K562 (cell line): ENCODE measurements around the gene PGAP2. TPM values are rescaled to one million over a fixed set of nuclear protein-coding genes. Genes with fewer than 3 reads are reported as not detected.
A peak's percentile ranks its signal among the peaks of the same experiment; 100 is the strongest.

Experiments
- EP300 ChIP-seq: IDR thresholded peaks from 2 replicates; pipeline ENCODE4 v1.6.1; 2012; ENCODE audit warnings: low read length, improper control_type of control experiment
- ETV1 ChIP-seq: fragments of 450-650 bp; conservative IDR thresholded peaks from 2 replicates; pipeline ENCODE4 v1.6.1; 2016; ENCODE audit warnings: missing genetic modification characterization, control low read depth, low read depth, missing compliant biosample characterization
- FOXK2 ChIP-seq, 2 experiments: fragments of 450-650 bp; IDR thresholded peaks in 1 of 2; conservative IDR thresholded peaks in 1 of 2; 2 replicates each; pipeline ENCODE4 v1.6.1; 2016; ENCODE audit warnings: low read depth in 2 of 2, mild to moderate bottlenecking in 1 of 2
- KDM1A ChIP-seq, 2 experiments: fragments of 450-650 bp; IDR thresholded peaks; 2 replicates each; pipeline ENCODE4 v1.6.1; 2016; ENCODE audit warnings: mild to moderate bottlenecking in 2 of 2
- NR2C2 ChIP-seq, 2 experiments: fragments of 200-800 bp in 1 of 2; sonication (Bioruptor generic) in 1 of 2; sonication (generic) in 1 of 2; formaldehyde crosslinking in 1 of 2; IDR thresholded peaks; 2 replicates each; pipeline versions ENCODE4 v1.6.1 to v1.8.0; 2016 to 2022; ENCODE audit warnings: mild to moderate bottlenecking in 1 of 2, missing compliant biosample characterization in 1 of 2, missing genetic modification characterization in 1 of 2, missing genetic modification reagents in 1 of 2
- SLC30A9 ChIP-seq: fragments of 250-450 bp; sonication (Bioruptor Pico); IDR thresholded peaks from 2 replicates; pipeline ENCODE4 v1.8.0; 2022; ENCODE audit warnings: mild to moderate bottlenecking, moderate library complexity
- SMAD3 ChIP-seq: fragments of 450-650 bp; formaldehyde crosslinking; conservative IDR thresholded peaks from 2 replicates; pipeline ENCODE4 v1.4.0; 2020; ENCODE audit warnings: mild to moderate bottlenecking
- SMARCC2 ChIP-seq: fragments of 450-650 bp; IDR thresholded peaks from 2 replicates; pipeline ENCODE4 v1.6.1; 2017; ENCODE audit warnings: antibody characterized with exemption, moderate library complexity, mild to moderate bottlenecking, low read depth
- ZNF143 ChIP-seq: sonication (generic); formaldehyde crosslinking; IDR thresholded peaks from 2 replicates; pipeline ENCODE4 v1.9.0; 2022; ENCODE audit warnings: mild to moderate bottlenecking, missing genetic modification reagents
- ZNF212 ChIP-seq: fragments of 450-650 bp; formaldehyde crosslinking; IDR thresholded peaks from 2 replicates; pipeline ENCODE4 v1.4.0; 2020; ENCODE audit warnings: mild to moderate bottlenecking
- ZNF586 ChIP-seq: fragments of 450-650 bp; formaldehyde crosslinking; conservative IDR thresholded peaks from 2 replicates; pipeline ENCODE4 v1.4.0; 2020; ENCODE audit warnings: mild to moderate bottlenecking, moderate library complexity
- polyA plus RNA-seq, 8 experiments: library from polyadenylated mRNA; depleted of rRNA in 4 of 8; stranded (reverse) in 5 of 8; unstranded in 3 of 8; fragments of >200 nt; fragmentation: Nextera tagmentation in 2 of 8; fragmentation: Illumina TruSeq in 1 of 8; extraction: Ambion mirVana in 2 of 8; extraction: Trizol in 1 of 8; gene quantifications; 2 replicates each; pipeline versions ENCODE4 v1.2.1 to v1.2.3, GENCODE V29; 2011 to 2014; ENCODE audit warnings: inconsistent platforms in 1 of 8, missing spikeins in 1 of 8
- total RNA-seq, 7 experiments: library from RNA; depleted of rRNA in 6 of 7; stranded (reverse); fragments of >200 nt in 6 of 7; fragmentation: Illumina TruSeq in 2 of 7; extraction: Trizol in 2 of 7; gene quantifications; 2 replicates each; pipeline versions ENCODE4 v1.2.1 to v1.2.3, GENCODE V29; 2011 to 2021; ENCODE audit warnings: low replicate concordance in 1 of 7
- TF ChIP-seq, protein P1 (sequence below): sonication (generic); formaldehyde crosslinking; IDR thresholded peaks from 2 replicates; pipeline ENCODE4 v1.8.0; 2023; ENCODE audit warnings: missing genetic modification reagents, mild to moderate bottlenecking, borderline replicate concordance
- TF ChIP-seq, protein P2 (sequence below): fragments of 450-650 bp; IDR thresholded peaks from 2 replicates; pipeline ENCODE4 v1.6.1; 2016; ENCODE audit warnings: low read depth

PGAP2 gene
- total and polyA plus RNA-seq, 9 of the 15 experiments (the other 6 are each of a cell fraction or from before 2014, with no cell fraction given): 17.9 to 47.2 (median 33.7) TPM

DNA sequence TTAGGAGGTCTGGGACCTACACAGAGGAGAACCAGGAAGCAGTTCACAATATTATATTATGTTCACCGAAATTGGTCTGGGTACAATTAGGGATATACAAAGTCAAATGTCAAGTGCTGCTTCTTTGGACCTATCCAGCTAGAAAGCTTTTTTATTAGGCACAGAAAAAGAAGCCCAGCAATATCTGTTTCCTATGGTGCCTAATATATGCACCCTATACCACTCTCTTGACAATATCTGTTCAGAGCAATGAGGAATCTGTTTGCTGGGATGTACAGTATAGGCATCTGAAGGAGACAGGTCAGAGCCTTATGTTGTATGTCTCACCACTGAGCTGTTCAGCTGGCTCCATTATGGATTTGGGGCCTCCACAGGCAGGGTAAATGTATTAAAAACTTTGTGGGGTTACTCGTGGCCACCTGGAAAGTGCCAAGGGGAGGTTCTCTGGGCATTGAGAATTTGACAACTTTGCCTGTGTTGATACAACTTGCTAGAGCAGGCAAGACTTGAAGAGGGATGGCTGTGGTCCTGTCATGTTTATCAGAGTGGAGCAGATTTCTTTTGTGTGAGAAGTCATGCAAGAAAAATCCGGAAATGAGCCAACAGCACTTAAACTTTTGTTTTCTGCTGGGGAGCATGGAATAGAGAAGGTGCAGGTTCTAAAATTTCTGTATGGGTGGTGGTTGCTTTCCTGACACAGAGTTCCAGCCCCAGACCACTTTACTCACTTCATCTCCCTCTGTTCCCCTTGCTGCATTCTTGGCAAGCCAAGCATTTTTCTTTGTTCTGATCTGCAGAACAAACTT, 57.2 kb downstream of the PGAP2 start (continued):
- TF ChIP-seq FOXK2 (conservative IDR thresholded peaks at IDR 0.05 in 1 of 2, IDR thresholded peaks at IDR 0.05 in 1 of 2; ENCODE audit: low read depth in 2 of 2) (peak; percentile 34 to 44; a peak in 3 of 4 replicates), KDM1A (IDR thresholded peaks at IDR 0.05) (peak; percentile 28 to 62; a peak in 2 of 4 replicates), SMARCC2 (peak; percentile 44; the same call in 1 of the 2 replicates), ETV1 (tag) (peak; percentile 68), SLC30A9 (CRISPR knock-in tag) (no peak), ZNF212 (no peak), ZNF143 (no peak), NR2C2 (CRISPR knock-in tag; IDR thresholded peaks at IDR 0.05) (no peak), NR2C2 (tag; IDR thresholded peaks at IDR 0.05) (peak; percentile 57; the same call in 1 of the 2 replicates), EP300 (peak; percentile 85; the same call in 1 of the 2 replicates), SMAD3 (CRISPR knock-in tag) (0 out of 2 replicates have a peak, but pooled peaks have one; percentile 56), ZNF586 (CRISPR knock-in tag) (no peak)
- TF ChIP-seq, protein P1, sequence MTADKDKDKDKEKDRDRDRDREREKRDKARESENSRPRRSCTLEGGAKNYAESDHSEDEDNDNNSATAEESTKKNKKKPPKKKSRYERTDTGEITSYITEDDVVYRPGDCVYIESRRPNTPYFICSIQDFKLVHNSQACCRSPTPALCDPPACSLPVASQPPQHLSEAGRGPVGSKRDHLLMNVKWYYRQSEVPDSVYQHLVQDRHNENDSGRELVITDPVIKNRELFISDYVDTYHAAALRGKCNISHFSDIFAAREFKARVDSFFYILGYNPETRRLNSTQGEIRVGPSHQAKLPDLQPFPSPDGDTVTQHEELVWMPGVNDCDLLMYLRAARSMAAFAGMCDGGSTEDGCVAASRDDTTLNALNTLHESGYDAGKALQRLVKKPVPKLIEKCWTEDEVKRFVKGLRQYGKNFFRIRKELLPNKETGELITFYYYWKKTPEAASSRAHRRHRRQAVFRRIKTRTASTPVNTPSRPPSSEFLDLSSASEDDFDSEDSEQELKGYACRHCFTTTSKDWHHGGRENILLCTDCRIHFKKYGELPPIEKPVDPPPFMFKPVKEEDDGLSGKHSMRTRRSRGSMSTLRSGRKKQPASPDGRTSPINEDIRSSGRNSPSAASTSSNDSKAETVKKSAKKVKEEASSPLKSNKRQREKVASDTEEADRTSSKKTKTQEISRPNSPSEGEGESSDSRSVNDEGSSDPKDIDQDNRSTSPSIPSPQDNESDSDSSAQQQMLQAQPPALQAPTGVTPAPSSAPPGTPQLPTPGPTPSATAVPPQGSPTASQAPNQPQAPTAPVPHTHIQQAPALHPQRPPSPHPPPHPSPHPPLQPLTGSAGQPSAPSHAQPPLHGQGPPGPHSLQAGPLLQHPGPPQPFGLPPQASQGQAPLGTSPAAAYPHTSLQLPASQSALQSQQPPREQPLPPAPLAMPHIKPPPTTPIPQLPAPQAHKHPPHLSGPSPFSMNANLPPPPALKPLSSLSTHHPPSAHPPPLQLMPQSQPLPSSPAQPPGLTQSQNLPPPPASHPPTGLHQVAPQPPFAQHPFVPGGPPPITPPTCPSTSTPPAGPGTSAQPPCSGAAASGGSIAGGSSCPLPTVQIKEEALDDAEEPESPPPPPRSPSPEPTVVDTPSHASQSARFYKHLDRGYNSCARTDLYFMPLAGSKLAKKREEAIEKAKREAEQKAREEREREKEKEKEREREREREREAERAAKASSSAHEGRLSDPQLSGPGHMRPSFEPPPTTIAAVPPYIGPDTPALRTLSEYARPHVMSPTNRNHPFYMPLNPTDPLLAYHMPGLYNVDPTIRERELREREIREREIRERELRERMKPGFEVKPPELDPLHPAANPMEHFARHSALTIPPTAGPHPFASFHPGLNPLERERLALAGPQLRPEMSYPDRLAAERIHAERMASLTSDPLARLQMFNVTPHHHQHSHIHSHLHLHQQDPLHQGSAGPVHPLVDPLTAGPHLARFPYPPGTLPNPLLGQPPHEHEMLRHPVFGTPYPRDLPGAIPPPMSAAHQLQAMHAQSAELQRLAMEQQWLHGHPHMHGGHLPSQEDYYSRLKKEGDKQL (CRISPR knock-in tag): no peak
- TF ChIP-seq, protein P2, sequence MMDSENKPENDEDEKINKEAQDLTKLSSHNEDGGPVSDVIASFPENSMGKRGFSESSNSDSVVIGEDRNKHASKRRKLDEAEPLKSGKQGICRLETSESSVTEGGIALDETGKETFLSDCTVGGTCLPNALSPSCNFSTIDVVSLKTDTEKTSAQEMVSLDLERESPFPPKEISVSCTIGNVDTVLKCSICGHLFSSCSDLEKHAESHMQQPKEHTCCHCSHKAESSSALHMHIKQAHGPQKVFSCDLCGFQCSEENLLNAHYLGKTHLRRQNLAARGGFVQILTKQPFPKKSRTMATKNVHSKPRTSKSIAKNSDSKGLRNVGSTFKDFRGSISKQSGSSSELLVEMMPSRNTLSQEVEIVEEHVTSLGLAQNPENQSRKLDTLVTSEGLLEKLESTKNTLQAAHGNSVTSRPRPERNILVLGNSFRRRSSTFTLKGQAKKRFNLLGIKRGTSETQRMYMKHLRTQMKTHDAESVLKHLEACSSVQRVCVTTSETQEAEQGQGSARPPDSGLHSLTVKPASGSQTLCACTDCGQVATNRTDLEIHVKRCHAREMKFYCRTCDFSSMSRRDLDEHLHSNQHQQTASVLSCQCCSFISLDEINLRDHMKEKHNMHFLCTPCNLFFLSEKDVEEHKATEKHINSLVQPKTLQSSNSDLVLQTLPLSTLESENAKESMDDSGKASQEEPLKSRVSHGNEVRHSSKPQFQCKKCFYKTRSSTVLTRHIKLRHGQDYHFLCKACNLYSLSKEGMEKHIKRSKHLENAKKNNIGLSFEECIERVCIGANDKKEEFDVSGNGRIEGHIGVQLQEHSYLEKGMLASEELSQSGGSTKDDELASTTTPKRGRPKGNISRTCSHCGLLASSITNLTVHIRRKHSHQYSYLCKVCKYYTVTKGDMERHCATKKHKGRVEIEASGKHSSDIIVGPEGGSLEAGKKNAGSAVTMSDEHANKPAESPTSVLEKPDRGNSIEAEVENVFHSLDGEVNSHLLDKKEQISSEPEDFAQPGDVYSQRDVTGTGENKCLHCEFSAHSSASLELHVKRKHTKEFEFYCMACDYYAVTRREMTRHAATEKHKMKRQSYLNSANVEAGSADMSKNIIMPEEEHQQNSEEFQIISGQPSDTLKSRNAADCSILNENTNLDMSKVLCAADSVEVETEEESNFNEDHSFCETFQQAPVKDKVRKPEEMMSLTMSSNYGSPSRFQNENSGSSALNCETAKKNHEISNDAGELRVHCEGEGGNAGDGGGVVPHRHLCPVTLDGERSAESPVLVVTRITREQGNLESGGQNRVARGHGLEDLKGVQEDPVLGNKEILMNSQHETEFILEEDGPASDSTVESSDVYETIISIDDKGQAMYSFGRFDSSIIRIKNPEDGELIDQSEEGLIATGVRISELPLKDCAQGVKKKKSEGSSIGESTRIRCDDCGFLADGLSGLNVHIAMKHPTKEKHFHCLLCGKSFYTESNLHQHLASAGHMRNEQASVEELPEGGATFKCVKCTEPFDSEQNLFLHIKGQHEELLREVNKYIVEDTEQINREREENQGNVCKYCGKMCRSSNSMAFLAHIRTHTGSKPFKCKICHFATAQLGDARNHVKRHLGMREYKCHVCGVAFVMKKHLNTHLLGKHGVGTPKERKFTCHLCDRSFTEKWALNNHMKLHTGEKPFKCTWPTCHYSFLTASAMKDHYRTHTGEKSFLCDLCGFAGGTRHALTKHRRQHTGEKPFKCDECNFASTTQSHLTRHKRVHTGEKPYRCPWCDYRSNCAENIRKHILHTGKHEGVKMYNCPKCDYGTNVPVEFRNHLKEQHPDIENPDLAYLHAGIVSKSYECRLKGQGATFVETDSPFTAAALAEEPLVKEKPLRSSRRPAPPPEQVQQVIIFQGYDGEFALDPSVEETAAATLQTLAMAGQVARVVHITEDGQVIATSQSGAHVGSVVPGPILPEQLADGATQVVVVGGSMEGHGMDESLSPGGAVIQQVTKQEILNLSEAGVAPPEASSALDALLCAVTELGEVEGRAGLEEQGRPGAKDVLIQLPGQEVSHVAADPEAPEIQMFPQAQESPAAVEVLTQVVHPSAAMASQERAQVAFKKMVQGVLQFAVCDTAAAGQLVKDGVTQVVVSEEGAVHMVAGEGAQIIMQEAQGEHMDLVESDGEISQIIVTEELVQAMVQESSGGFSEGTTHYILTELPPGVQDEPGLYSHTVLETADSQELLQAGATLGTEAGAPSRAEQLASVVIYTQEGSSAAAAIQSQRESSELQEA: no peak
